Mesangial cell (primary cell): ENCODE results near the gene OR4A47. TPM values are rescaled to one million over a fixed set of nuclear protein-coding genes. Genes with fewer than 3 reads are reported as not detected.

Source experiments
- total RNA-seq: library from RNA; depleted of rRNA; stranded (reverse); fragments of >200 nt; gene quantifications from 2 replicates; pipeline ENCODE4 v1.2.3, GENCODE V29; 2015

OR4A47 gene
- not detected in 2 replicates for total RNA-seq

GRCh38 chr11:48488493-48488892 is at the start of gene OR4A47:
OR4A47 (plus strand) TSS chr11:48488793; CDS start chr11:48488793, 0 bp downstream.

Other genes with a start within 250 kb of the OR4A47 start
- not detected in 2 replicates for gene OR4X2, start 243.7 kb upstream of the OR4A47 start, total RNA-seq
- gene OR4X1, start 224.9 kb upstream of the OR4A47 start, total RNA-seq = not detected in 2 replicates
- gene OR4S1, start 182.6 kb upstream of the OR4A47 start, total RNA-seq = not detected in 2 replicates
- gene OR4C3, start 163.9 kb upstream of the OR4A47 start, total RNA-seq = not detected in 2 replicates
- gene OR4C5, start 122.3 kb upstream of the OR4A47 start, total RNA-seq = not detected in 2 replicates